ENCODE results near the gene ATG4B. TPM values are rescaled to one million over a fixed set of nuclear protein-coding genes. Genes with fewer than 3 reads are reported as not detected.

ATG4B gene
- 18.9 and 36.5 TPM in 2 replicates for polyA plus RNA-seq

GRCh38 chr2:241637018-241637794, at the start of gene ATG4B, which contains the start of gene THAP4:
ATG4B (plus strand) TSS chr2:241637693; CDS start chr2:241637715, 22 bp downstream.
THAP4 (minus strand) TSS chr2:241637158; CDS start chr2:241637017, 141 bp downstream.

GRCh38 chr2:241686650-241687425, 49.3 kb downstream of the ATG4B start, which contains the start of gene DTYMK:
DTYMK (minus strand) TSS chr2:241686815; CDS start chr2:241686783, 32 bp downstream.

GRCh38 chr2:241701399-241702154, 64.1 kb downstream of the ATG4B start, which contains the start of gene ING5:
ING5 (plus strand) TSS chr2:241702039; CDS start chr2:241702066, 27 bp downstream.

Other genes starting within 250 kb of the ATG4B start
- 32.1 and 38.1 TPM in 2 replicates for gene STK25, start 129.1 kb upstream of the ATG4B start, polyA plus RNA-seq
- 1.9 TPM in 1 of 2 replicates, not detected in the other for gene BOK, start 78.9 kb upstream of the ATG4B start, polyA plus RNA-seq
- 70.0 and 93.1 TPM in 2 replicates for gene THAP4, start 535 bp upstream of the ATG4B start, polyA plus RNA-seq
- 4.2 and 7.2 TPM in 2 replicates for gene DTYMK, start 49.1 kb downstream of the ATG4B start, polyA plus RNA-seq
- 1.5 and 5.1 TPM in 2 replicates for gene ING5, start 64.3 kb downstream of the ATG4B start, polyA plus RNA-seq
- 0.79 and 2.3 TPM in 2 replicates for gene D2HGDH, start 96.9 kb downstream of the ATG4B start, polyA plus RNA-seq
- not detected in 2 replicates for gene GAL3ST2, start 139.1 kb downstream of the ATG4B start, polyA plus RNA-seq
- not detected in 2 replicates for gene NEU4, start 171.5 kb downstream of the ATG4B start, polyA plus RNA-seq
- gene PDCD1, start 221.2 kb downstream of the ATG4B start, polyA plus RNA-seq: not detected in 2 replicates
- gene RTP5, start 232.0 kb downstream of the ATG4B start, polyA plus RNA-seq: not detected in 2 replicates